GM12865 (cell line): ENCODE results near the gene BSDC1.
A peak's percentile ranks its signal among the peaks of the same experiment; 100 is the strongest.

Source experiments
- DNase-seq: peaks from one replicate; pipeline ENCODE4 v3.0.0; 2010; ENCODE audit warnings: low read depth
- H3K4me3 ChIP-seq: 2 replicates; pipeline ENCODE4 v1.5.1; 2011; ENCODE audit warnings: mild to moderate bottlenecking, low read depth, low read length, control low read depth
- TF ChIP-seq, protein P1 (sequence below): IDR thresholded peaks from 2 replicates; pipeline ENCODE4 v1.5.1; 2011; ENCODE audit warnings: low read length, control low read depth, low read depth, inconsistent platforms; ENCODE audit not compliant: insufficient read depth; ENCODE audit errors: missing control alignments

Gene BSDC1

DNA sequence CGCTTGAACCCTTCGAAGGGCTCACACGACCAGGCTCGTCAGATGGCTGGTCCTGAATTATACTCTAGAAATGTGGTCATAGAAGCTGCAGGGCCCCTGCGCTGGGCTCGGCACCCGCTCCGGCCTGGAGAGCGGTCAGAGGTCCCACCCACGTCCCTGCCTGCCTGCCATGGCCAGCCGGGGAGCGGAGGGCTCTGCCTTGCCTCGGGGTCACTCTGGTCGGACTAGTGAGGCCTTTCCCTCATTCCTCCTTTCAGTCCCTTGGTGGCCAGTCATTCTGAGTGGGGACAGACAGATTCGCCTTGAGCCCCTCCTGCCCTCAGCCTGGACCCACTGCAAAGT is 57.7 kb downstream of the BSDC1 start:
- TF ChIP-seq, protein P1, sequence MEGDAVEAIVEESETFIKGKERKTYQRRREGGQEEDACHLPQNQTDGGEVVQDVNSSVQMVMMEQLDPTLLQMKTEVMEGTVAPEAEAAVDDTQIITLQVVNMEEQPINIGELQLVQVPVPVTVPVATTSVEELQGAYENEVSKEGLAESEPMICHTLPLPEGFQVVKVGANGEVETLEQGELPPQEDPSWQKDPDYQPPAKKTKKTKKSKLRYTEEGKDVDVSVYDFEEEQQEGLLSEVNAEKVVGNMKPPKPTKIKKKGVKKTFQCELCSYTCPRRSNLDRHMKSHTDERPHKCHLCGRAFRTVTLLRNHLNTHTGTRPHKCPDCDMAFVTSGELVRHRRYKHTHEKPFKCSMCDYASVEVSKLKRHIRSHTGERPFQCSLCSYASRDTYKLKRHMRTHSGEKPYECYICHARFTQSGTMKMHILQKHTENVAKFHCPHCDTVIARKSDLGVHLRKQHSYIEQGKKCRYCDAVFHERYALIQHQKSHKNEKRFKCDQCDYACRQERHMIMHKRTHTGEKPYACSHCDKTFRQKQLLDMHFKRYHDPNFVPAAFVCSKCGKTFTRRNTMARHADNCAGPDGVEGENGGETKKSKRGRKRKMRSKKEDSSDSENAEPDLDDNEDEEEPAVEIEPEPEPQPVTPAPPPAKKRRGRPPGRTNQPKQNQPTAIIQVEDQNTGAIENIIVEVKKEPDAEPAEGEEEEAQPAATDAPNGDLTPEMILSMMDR: no peak
- H3K4me3 ChIP-seq: peak overlapping the region; percentile 26
- DNase-seq: no peak

DNA sequence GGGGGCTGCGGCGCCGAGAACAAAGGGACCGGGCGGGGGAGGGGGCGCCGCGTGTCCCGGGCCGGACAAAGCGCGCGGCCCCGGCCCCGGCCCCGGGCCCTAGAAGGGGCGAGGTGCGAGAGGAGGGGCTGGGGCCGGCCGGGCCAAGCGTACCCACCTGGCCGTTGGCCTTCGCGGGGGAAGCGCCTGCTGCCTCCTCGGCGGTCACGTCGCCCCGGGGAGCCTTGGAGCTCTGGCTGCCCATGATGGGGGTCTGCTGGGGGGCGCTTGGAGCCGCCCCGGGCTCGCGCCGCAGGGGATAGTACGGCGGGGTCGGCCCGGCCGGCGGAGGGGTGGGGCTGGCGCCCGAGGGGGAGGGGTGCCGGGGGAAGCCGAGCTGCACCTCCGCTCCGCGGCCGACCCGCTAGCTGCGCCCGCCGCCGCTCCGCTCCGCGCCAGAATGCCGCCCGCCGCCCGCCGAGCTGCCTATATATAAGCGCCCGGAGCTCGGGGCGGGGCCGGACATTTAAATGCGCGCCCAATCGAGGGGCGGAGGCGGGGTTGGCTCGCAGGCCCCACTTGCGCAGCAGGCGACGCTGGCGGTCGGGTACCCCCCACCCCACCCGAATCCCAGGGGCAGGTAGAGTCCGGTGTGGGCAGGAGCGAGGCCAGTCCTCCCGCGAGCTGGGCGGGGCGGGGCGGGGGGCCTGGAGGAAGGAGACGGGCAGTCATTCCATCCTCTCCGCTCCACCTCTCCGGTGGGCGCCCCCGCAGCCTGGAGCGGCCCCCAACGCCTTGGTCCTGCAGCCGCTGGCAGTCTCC is 58.3 kb downstream of the BSDC1 start, which contains the start of gene MARCKSL1:
Gene MARCKSL1, minus strand, starts transcription at position 444 of the 801 bp plus-strand sequence. Its CDS starts 200 bp downstream, at position 244.
- TF ChIP-seq, protein P1: no peak
- DNase-seq: peak; percentile 89
- H3K4me3 ChIP-seq: peak within 1 kb of the TSS; percentile 68

DNA sequence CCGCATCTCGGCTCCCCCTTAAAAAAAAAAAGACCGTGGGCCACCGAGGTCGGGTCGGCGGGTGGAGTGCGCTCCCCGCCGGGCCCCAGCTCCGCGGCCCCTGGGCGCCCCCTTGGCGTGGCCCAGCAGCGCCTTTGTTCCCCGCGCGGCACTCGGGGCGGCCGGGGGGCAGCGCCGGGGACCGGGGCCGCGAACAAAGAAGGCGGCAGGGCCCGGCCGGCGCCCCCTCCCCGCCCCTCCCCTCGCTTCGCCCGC is 58.8 kb downstream of the BSDC1 start:
- H3K4me3 ChIP-seq: peak overlapping the region; percentile 68
- TF ChIP-seq, protein P1: no peak
- DNase-seq: no peak

DNA sequence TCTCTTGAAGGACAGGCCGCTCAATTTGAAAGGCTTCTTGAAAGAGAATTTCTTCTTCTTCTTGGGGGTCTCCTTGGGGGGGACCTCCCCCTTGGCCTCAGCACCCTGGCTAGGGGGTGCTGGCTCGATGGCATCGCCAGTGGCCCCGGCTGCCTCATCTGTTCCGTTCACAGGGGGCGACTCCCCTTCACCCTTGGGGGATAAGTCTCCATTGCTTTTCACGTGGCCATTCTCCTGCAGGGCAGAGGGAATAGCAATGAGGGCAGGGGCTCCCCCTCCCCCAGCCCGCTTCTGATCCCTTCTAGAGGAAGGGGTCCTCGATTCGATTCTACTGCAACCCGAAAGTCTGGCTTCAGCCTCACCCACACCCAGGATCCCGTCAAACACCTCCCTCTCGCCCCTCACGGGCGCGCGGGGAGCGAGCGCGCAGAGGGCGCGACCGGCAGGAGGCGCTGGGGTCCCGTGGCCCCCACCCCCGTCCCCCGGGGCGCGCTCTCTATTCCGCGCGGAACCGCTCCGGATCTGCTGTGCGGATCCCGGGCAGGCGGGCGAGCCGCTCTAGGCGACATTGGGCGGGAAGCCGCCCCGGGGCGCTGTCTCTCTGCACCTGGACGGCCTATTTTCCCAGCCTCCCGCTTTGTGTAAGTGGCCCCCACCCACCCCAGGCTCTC is 59.2 kb downstream of the BSDC1 start:
- peak overlapping the region; percentile 68 for H3K4me3 ChIP-seq
- peak; percentile 72 for DNase-seq
- TF ChIP-seq, protein P1: peak; percentile 78

DNA sequence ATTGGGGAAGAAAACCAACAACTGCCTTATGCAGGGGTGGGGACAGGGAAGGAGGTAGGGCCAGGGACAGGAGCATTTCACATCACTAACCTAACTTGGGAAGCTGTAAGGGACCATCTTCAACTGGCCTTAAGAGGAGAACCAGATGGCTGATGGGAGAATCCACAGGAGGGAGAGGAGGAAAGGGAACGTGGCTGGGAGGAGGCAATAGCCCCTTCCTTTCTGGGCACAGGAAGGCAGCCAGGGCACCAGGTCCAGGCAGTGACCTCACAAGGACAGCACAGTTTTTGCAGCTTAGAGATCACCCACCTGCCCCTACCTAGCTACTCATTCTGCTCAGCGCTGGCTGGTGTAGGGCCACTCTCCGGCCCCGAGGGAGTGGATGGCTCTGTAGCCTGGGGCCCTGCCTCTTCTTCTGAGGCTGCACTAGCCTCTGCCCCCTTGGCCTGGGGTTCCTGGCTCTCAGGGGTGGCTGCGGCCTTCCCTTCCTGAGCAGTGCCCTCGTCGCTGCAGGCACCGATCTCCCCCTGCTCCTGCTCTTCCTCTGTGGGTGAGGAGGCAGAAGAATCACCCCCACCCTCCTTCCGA is 59.9 kb downstream of the BSDC1 start:
- TF ChIP-seq, protein P1: no peak
- no peak for DNase-seq
- H3K4me3 ChIP-seq: peak overlapping the region; percentile 68

DNA sequence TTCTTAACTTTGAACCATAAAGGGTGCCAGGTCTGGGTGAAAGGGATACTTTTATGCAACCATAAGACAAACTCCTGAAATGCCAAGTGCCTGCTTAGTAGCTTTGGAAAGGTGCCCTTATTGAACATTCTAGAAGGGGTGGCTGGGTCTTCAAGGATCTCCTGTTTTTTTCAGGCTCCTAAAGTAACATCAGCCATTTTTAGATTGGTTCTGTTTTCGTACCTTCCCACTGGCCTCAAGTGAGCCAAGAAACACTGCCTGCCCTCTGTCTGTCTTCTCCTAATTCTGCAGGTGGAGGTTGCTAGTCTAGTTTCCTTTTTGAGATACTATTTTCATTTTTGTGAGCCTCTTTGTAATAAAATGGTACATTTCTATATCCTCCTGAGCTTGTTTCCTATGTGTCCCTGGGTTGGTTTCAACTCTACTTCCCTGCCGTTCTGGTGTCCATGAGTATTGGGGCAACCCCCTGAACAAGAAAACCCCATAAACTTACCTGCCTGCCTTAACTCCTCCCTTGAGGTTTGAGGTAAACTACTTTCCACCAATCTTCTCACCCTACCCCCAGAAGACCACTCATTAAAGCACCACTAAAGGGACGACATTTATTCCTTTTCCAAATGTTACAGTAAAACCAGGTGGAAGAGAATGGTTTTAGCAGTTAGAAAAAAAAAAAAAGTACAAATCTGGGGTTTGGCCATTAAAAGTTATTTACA is 60.8 kb downstream of the BSDC1 start:
- peak overlapping the region; percentile 68 for H3K4me3 ChIP-seq
- DNase-seq: peak; percentile 47

More for the DNA sequence above, 60.8 kb downstream of the BSDC1 start:
- TF ChIP-seq, protein P1: no peak
